CD4-positive, alpha-beta T cell treated with Interleukin-12 subunit alpha and Interleukin-12 subunit beta, for 1 hour (primary cell): ENCODE data around the gene ILKAP.

Source experiments
- DNase-seq: peaks from one replicate; pipeline ENCODE4 v3.0.0-alpha.2; 2020

ILKAP gene

GRCh38 chr2:238236571-238236970, 33.1 kb upstream of the ILKAP start:
- no peak for DNase-seq

GRCh38 chr2:238235856-238236255, 32.4 kb upstream of the ILKAP start:
- DNase-seq: no peak

GRCh38 chr2:238235331-238235732, 31.8 kb upstream of the ILKAP start:
- no peak for DNase-seq

GRCh38 chr2:238233625-238234024, 30.1 kb upstream of the ILKAP start:
- DNase-seq: no peak

GRCh38 chr2:238231809-238232208, 28.3 kb upstream of the ILKAP start:
- DNase-seq: no peak

- peak; percentile 82 for DNase-seq
Measured at GRCh38 chr2:238231251-238231793, 27.8 kb upstream of the ILKAP start.

- DNase-seq: no peak
Measured at GRCh38 chr2:238230699-238231098, 27.2 kb upstream of the ILKAP start.

- no peak for DNase-seq
Measured at GRCh38 chr2:238228700-238229099, 25.2 kb upstream of the ILKAP start.

- DNase-seq: no peak
Measured at GRCh38 chr2:238227587-238228032, 24.1 kb upstream of the ILKAP start.

- DNase-seq: no peak
Measured at GRCh38 chr2:238226698-238227586, 23.4 kb upstream of the ILKAP start.

GRCh38 chr2:238225911-238226697, 22.6 kb upstream of the ILKAP start:
- DNase-seq: no peak

- no peak for DNase-seq
Measured at GRCh38 chr2:238225121-238225520, 21.6 kb upstream of the ILKAP start.

GRCh38 chr2:238224356-238225035, 21.0 kb upstream of the ILKAP start:
- no peak for DNase-seq

GRCh38 chr2:238220892-238221521, 17.5 kb upstream of the ILKAP start:
- DNase-seq: no peak

GRCh38 chr2:238220274-238220891, 16.9 kb upstream of the ILKAP start:
- DNase-seq: no peak

- DNase-seq: no peak
Measured at GRCh38 chr2:238216651-238217184, 13.2 kb upstream of the ILKAP start.

GRCh38 chr2:238207006-238207405, 3.5 kb upstream of the ILKAP start:
- no peak for DNase-seq

- no peak for DNase-seq
Measured at GRCh38 chr2:238203973-238204683, 633 bp upstream of the ILKAP start.

- peak; percentile 25 for DNase-seq
Measured at GRCh38 chr2:238202326-238203093, 985 bp downstream of the ILKAP start.

GRCh38 chr2:238190445-238190844, 13.1 kb downstream of the ILKAP start:
- no peak for DNase-seq
